Breast epithelium (tissue), 3 donors: ENCODE results near the gene TMED6.

ENCODE experiments used
- POLR2A ChIP-seq: fragments of 450-650 bp; IDR thresholded peaks from one replicate; pipeline ENCODE4 v1.6.1; 2016; ENCODE audit warnings: antibody characterized with exemption, mild to moderate bottlenecking, moderate library complexity
- POLR2AphosphoS5 ChIP-seq, 3 donors: sonication (generic); formaldehyde crosslinking; IDR thresholded peaks; one replicate each; pipeline ENCODE4 v1.6.1; 2017; ENCODE audit warnings: antibody characterized with exemption in 3 of 3
- TF ChIP-seq, protein P1 (sequence below), 3 donors: fragments of 450-650 bp; IDR thresholded peaks; one replicate each; pipeline ENCODE4 v1.5.1; 2016 to 2017; ENCODE audit warnings: antibody characterized with exemption in 3 of 3, mild to moderate bottlenecking in 3 of 3, moderate library complexity in 3 of 3

DNA sequence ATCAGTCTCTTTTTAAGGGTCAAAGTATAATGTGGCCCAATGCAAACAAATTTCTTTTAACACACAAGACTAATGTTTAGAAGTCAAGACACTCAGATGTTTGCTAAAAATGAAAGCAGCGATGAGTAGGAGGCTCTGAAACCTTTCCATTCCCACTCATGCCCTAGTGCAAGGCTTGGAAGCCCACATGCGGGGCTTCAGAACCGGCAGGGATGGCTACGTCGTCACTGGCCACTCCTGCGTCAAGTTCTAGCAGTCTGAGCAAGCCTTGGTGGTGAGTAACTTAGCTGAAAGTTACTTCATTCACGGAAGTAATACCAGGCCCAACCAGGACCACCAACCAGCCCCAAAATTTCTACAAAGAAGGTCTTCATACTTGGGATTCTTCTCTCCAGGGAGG lies 14.8 kb upstream of the TMED6 start:
- no peak for TF ChIP-seq POLR2AphosphoS5 (IDR thresholded peaks at IDR 0.05)
- TF ChIP-seq, protein P1, sequence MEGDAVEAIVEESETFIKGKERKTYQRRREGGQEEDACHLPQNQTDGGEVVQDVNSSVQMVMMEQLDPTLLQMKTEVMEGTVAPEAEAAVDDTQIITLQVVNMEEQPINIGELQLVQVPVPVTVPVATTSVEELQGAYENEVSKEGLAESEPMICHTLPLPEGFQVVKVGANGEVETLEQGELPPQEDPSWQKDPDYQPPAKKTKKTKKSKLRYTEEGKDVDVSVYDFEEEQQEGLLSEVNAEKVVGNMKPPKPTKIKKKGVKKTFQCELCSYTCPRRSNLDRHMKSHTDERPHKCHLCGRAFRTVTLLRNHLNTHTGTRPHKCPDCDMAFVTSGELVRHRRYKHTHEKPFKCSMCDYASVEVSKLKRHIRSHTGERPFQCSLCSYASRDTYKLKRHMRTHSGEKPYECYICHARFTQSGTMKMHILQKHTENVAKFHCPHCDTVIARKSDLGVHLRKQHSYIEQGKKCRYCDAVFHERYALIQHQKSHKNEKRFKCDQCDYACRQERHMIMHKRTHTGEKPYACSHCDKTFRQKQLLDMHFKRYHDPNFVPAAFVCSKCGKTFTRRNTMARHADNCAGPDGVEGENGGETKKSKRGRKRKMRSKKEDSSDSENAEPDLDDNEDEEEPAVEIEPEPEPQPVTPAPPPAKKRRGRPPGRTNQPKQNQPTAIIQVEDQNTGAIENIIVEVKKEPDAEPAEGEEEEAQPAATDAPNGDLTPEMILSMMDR (IDR thresholded peaks at IDR 0.05): no peak
- TF ChIP-seq POLR2A: no peak
